HCT116 (cell line): ENCODE data around the gene TSC22D1.

Experiments used
- CBX3 ChIP-seq: IDR thresholded peaks from 2 replicates; pipeline ENCODE4 v1.6.1; 2012; ENCODE audit warnings: low read depth
- CTCF ChIP-seq, 3 experiments: fragments of 200-600 bp in 1 of 3; sonication (generic) in 1 of 3; IDR thresholded peaks in 2 of 3; conservative IDR thresholded peaks in 1 of 3; 2 replicates each; pipeline ENCODE4 v1.5.1; 2012 to 2017; ENCODE audit warnings: low read depth in 2 of 3, low read length in 2 of 3, antibody characterized with exemption in 1 of 3, borderline replicate concordance in 1 of 3, control low read depth in 1 of 3, mild to moderate bottlenecking in 1 of 3, mixed read lengths in 1 of 3, mixed run types in 1 of 3, moderate library complexity in 1 of 3; ENCODE audit not compliant: insufficient read depth in 1 of 3
- POLR2A ChIP-seq: IDR thresholded peaks from 2 replicates; pipeline ENCODE4 v1.7.0; 2011; ENCODE audit warnings: borderline replicate concordance; ENCODE audit not compliant: insufficient read depth, insufficient read length; ENCODE audit errors: extremely low read depth
- POLR2AphosphoS5 ChIP-seq: IDR thresholded peaks from 2 replicates; pipeline ENCODE4 v1.6.1; 2011; ENCODE audit warnings: mild to moderate bottlenecking, low read depth, low read length, moderate library complexity
- SP1 ChIP-seq: IDR thresholded peaks from 2 replicates; pipeline ENCODE4 v1.6.1; 2012; ENCODE audit warnings: low read depth
- YY1 ChIP-seq: IDR thresholded peaks from 2 replicates; pipeline ENCODE4 v1.6.1; 2011; ENCODE audit warnings: low read length, low read depth, moderate library complexity, mild to moderate bottlenecking; ENCODE audit not compliant: insufficient replicate concordance; ENCODE audit errors: extremely low read depth

DNA sequence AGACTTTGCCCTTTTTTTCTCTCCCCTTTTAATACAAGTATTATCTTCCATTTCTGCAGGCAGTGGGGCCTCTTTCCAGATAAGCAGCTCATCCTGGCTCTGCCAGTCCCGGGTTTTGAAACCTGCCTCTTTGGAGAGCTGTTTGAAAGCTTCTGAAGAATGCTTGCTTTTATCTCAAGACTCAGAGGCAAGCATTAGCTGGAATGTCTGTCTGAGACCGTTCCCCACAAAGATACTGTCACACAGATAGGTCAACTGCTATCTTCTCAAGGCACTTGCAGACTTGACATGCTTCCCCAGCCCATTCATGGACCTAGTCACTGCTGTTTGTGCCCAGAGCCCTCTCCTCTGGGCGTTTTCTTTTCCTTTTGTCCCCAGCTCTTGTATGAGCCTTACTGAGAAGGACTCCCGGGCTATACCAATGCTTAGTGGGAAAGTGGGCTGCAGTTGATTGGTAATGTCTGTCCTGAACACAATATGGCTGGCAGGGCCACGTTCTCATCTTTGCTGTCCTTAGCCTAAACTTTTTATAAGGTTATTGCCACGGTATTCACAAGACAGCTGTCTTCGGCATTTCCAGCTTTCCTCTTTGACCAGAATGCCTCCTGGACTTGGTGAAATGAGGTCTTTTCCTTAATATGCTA lies 189.1 kb downstream of the TSC22D1 start:
- no peak for TF ChIP-seq CTCF (IDR thresholded peaks at IDR 0.05 in 2 of 3, conservative IDR thresholded peaks at IDR 0.05 in 1 of 3; ENCODE audit: borderline replicate concordance in 1 of 3, insufficient read depth in 1 of 3, low read depth in 2 of 3, low read length in 2 of 3)
- no peak for TF ChIP-seq POLR2A
- TF ChIP-seq SP1 = no peak
- no peak for TF ChIP-seq CBX3
- TF ChIP-seq YY1 = no peak
- TF ChIP-seq POLR2AphosphoS5 = no peak
